ENCODE results near the gene C15orf40.

The C15orf40 gene

GRCh38 chr15:82960766-82961165 lies 50.7 kb downstream of the C15orf40 start:
- DNase-seq (ENCODE audit: low read depth), result no peak
- no peak for TF ChIP-seq CTCF (IDR thresholded peaks at IDR 0.05; ENCODE audit: insufficient read depth, low read depth, low read length, missing control alignments)

GRCh38 chr15:82959423-82959822 lies 52.0 kb downstream of the C15orf40 start:
- TF ChIP-seq CTCF (IDR thresholded peaks at IDR 0.05; ENCODE audit: insufficient read depth, low read depth, low read length, missing control alignments), result no peak
- no peak for DNase-seq (ENCODE audit: low read depth)
- no peak overlapping the region for H3K4me3 ChIP-seq (ENCODE audit: low read depth, low read length)

More at GRCh38 chr15:82960766-82961165, 50.7 kb downstream of the C15orf40 start:
- no peak overlapping the region for H3K4me3 ChIP-seq (ENCODE audit: low read depth, low read length)

GRCh38 chr15:82958638-82959037 lies 52.8 kb downstream of the C15orf40 start:
- H3K4me3 ChIP-seq (ENCODE audit: low read depth, low read length), result no peak overlapping the region
- TF ChIP-seq CTCF (IDR thresholded peaks at IDR 0.05; ENCODE audit: insufficient read depth, low read depth, low read length, missing control alignments), result no peak
- no peak for DNase-seq (ENCODE audit: low read depth)

- no peak within 1 kb of the TSS for H3K4me3 ChIP-seq (ENCODE audit: low read depth, low read length)
- DNase-seq (ENCODE audit: low read depth), result no peak
- TF ChIP-seq CTCF (IDR thresholded peaks at IDR 0.05; ENCODE audit: insufficient read depth, low read depth, low read length, missing control alignments), result no peak
Observed at GRCh38 chr15:82952158-82953081, 59.0 kb downstream of the C15orf40 start, which contains the start of gene HOMER2. TSS of gene HOMER2 (minus strand) at chr15:82952720. CDS start at chr15:82952535, 185 bp downstream.

DNA sequence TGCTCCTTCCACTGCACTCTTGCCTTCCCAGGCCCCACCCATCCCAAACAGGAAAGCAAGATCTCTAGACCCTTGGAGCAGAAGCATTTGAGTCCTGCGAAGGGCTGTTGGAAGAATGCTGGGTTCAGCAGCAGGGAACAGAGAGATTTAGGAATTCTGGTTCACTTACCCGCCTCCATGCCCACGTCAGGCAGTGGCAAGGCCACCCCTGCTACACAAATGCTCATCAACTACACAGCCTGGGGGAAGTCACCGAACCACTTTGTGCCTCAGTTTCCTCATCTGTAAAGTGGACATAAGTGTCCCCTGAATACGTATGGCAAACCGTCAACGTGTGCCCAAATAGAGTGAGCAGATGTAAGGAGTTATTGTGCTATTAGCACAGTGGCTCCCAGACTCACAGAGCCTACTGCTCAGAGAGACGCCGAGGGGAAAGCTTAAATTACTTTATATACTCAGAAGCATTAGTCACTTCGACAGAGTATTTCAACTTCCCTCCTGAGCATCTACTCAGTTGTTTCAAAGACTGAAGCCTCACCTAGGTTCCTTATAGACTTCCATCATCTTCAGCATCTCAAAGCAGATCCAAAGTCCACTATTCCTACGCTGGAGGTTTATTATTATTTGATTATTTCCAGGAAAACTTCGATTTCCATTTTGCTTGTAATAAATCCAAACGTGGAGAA lies 59.8 kb downstream of the C15orf40 start:
- no peak for DNase-seq (ENCODE audit: low read depth)
- H3K4me3 ChIP-seq (ENCODE audit: low read depth, low read length), result no peak overlapping the region
- TF ChIP-seq CTCF (IDR thresholded peaks at IDR 0.05; ENCODE audit: insufficient read depth, low read depth, low read length, missing control alignments), result no peak

- DNase-seq (ENCODE audit: low read depth), result peak; percentile 47
- H3K4me3 ChIP-seq (ENCODE audit: low read depth, low read length), result no peak overlapping the region
- TF ChIP-seq CTCF (IDR thresholded peaks at IDR 0.05; ENCODE audit: insufficient read depth, low read depth, low read length, missing control alignments), result no peak
Observed at GRCh38 chr15:82950746-82951370, 60.6 kb downstream of the C15orf40 start.

Data from GM12865 (cell line).